Body of pancreas (tissue), 4 donors: ENCODE results near the gene ARHGAP26. TPM values are rescaled to one million over a fixed set of nuclear protein-coding genes. Genes with fewer than 3 reads are reported as not detected.
A peak's percentile ranks its signal among the peaks of the same experiment; 100 is the strongest.

ENCODE experiments used
- ATAC-seq: fragments of 150-250 bp; one replicate; pipeline ENCODE4 v1.9.1; 2016
- DNase-seq, 4 donors: peaks; one replicate each; pipeline ENCODE4 v3.0.0-alpha.2; 2019
- H3K27ac ChIP-seq, 4 donors: fragments of 200-600 bp; sonication (generic); 1 replicate in 3 of 4; 2 replicates in 1 of 4; pipeline versions ENCODE4 v1.5.1 to v1.6.1; 2016 to 2019; ENCODE audit warnings: mild to moderate bottlenecking in 1 of 4, mixed read lengths in 1 of 4, moderate library complexity in 1 of 4
- H3K27me3 ChIP-seq, 2 donors: fragments of 200-600 bp; sonication (generic); one replicate each; pipeline ENCODE4 v1.6.0; 2016; ENCODE audit warnings: mild to moderate bottlenecking in 1 of 2
- H3K36me3 ChIP-seq, 2 donors: fragments of 200-600 bp; sonication (generic); replicated peaks in 1 of 2; 2 replicates each; pipeline ENCODE4 v1.5.1; 2016; ENCODE audit warnings: low read depth in 2 of 2; ENCODE audit not compliant: insufficient read depth in 1 of 2
- H3K4me1 ChIP-seq: fragments of 200-600 bp; sonication (generic); one replicate; pipeline ENCODE4 v1.6.0; 2016
- H3K4me3 ChIP-seq, 2 donors: fragments of 200-600 bp; sonication (generic); 1 replicate in 1 of 2; 2 replicates in 1 of 2; pipeline ENCODE4 v1.5.1; 2016 to 2019
- H3K9me3 ChIP-seq, 3 donors: fragments of 200-600 bp; sonication (generic); 1 replicate in 2 of 3; 2 replicates in 1 of 3; pipeline ENCODE4 v1.5.1; 2016
- POLR2A ChIP-seq, 3 donors: fragments of 450-650 bp; IDR thresholded peaks; one replicate each; pipeline ENCODE4 v1.6.1; 2016; ENCODE audit warnings: antibody characterized with exemption in 3 of 3, mild to moderate bottlenecking in 2 of 3
- WGBS, 2 donors: methylation state at CpG; one replicate each; pipeline ENCODE4 v1.1.5; 2017; 5-methylcytosine and 5-hydroxymethylcytosine counted together
- intact Hi-C: fragments of 100-400 bp; cut with DNase I; formaldehyde crosslinking; loops from one replicate; pipeline ENCODE4 v1.15.1; 2023
- total RNA-seq, 2 donors: library from RNA; depleted of rRNA; stranded (reverse); fragments of >200 nt; gene quantifications; one replicate each; pipeline ENCODE4 v1.1.0, GENCODE V29; 2016
- TF ChIP-seq, protein P1 (sequence below), 7 experiments: fragments of 450-650 bp in 4 of 7; fragments of 200-600 bp in 3 of 7; sonication (generic) in 3 of 7; IDR thresholded peaks; one replicate each; pipeline ENCODE4 v1.5.1; 2016 to 2019; ENCODE audit warnings: antibody characterized with exemption in 7 of 7

Gene ARHGAP26
- total RNA-seq, 2 donors from 2014 or later: 12.5 to 14.2 TPM

DNA sequence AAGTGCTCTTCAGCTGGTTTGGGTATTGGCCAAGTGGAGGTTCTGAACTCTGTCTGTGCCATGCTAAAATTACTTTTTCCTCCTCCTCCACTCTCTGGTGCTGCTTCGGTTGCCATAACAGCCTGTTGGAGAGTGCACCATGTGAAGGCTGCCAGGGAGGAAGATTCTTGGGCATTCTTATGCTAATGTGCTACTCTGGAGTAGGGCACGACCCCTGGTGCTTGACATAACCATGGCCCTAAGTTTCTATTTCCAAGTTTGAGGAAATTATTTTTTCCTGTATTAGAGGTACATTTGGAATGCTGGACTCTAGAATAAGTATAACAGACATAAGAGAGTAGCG lies 111.6 kb downstream of the ARHGAP26 start:
- H3K4me3 ChIP-seq: no peak overlapping the region
- H3K4me1 ChIP-seq: peaks cover 9% of the 10 kb centered on the region
- no peaks in the 10 kb centered on the region for H3K27me3 ChIP-seq
- H3K9me3 ChIP-seq: no peaks in the 10 kb centered on the region
- ATAC-seq (no peak), DNase-seq (no peak)
- no peak overlapping the region for H3K27ac ChIP-seq
- intact Hi-C loops: no loop called here
- 75 to 78% methylated on average over 3 of the region's 3 CpGs for WGBS, 2 donors
- H3K36me3 ChIP-seq: no peaks in the 10 kb centered on the region
- no peak for TF ChIP-seq POLR2A (IDR thresholded peaks at IDR 0.05)
- TF ChIP-seq, protein P1, sequence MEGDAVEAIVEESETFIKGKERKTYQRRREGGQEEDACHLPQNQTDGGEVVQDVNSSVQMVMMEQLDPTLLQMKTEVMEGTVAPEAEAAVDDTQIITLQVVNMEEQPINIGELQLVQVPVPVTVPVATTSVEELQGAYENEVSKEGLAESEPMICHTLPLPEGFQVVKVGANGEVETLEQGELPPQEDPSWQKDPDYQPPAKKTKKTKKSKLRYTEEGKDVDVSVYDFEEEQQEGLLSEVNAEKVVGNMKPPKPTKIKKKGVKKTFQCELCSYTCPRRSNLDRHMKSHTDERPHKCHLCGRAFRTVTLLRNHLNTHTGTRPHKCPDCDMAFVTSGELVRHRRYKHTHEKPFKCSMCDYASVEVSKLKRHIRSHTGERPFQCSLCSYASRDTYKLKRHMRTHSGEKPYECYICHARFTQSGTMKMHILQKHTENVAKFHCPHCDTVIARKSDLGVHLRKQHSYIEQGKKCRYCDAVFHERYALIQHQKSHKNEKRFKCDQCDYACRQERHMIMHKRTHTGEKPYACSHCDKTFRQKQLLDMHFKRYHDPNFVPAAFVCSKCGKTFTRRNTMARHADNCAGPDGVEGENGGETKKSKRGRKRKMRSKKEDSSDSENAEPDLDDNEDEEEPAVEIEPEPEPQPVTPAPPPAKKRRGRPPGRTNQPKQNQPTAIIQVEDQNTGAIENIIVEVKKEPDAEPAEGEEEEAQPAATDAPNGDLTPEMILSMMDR (IDR thresholded peaks at IDR 0.05): no peak

DNA sequence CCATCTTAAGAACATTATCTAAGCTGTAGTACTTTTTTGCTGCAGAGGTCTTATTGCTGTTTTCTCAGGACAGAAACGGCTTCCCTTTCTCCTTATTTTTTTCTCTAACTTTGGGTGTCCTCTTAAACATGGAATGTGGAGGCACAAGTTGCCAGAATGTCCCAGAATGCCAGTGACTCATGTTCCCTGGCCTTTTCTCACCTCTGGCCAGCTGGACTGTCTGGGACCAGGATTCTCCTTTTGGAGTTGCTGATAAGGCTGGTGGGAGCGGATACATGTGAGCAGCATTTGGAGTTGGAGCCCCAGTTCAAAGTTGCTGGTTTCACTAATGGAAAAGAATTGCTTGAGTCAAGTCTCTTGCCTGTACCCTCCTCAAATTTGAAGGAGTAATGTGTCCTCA lies 112.8 kb downstream of the ARHGAP26 start:
- intact Hi-C loops: no loop called here
- ATAC-seq (no peak), DNase-seq (peak in 2 of 4 donors; percentile 32 to 46)

DNA sequence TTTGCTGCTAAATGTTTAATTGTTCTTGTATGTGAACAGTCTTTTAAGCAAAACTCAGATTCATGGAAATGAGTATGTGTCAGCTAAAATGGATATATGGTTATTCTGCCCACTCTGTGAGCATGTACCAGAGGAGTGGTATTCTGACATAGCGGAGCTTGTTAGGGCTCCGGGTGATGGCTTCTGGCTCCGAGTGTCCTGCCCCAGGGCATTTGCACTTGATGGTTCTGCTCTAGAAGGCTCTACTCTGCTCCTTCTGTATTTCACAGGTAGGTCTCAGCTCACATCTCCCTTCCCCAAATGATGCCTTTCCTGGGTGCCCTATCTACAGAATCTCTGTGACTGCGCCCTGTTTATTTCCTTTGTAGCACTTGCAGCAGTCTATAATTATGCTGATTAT lies 113.3 kb downstream of the ARHGAP26 start:
- Histone ChIP-seq H3K27ac (no peak overlapping the region), H3K4me3 (no peak overlapping the region), H3K36me3 (no peaks in the 10 kb centered on the region), H3K4me1 (peaks cover 7% of the 10 kb centered on the region), H3K9me3 (no peaks in the 10 kb centered on the region), H3K27me3 (no peaks in the 10 kb centered on the region)
- no peak for DNase-seq
- WGBS, 2 donors: 91 to 94% methylated on average over 4 of the region's 4 CpGs
- no peak for TF ChIP-seq POLR2A (IDR thresholded peaks at IDR 0.05)
- TF ChIP-seq, protein P1 (IDR thresholded peaks at IDR 0.05): no peak
- ATAC-seq: no peak
- intact Hi-C loops: no loop called here

More for the DNA sequence above, 112.8 kb downstream of the ARHGAP26 start:
- no peaks in the 10 kb centered on the region for H3K36me3 ChIP-seq
- no peaks in the 10 kb centered on the region for H3K27me3 ChIP-seq
- no peak for TF ChIP-seq POLR2A (IDR thresholded peaks at IDR 0.05)
- TF ChIP-seq, protein P1 (IDR thresholded peaks at IDR 0.05): no peak
- WGBS, 2 donors: 44 to 51% methylated on average over 2 of the region's 2 CpGs
- H3K9me3 ChIP-seq: no peaks in the 10 kb centered on the region
- H3K4me3 ChIP-seq: no peak overlapping the region
- no peak overlapping the region for H3K27ac ChIP-seq
- peaks cover 9% of the 10 kb centered on the region for H3K4me1 ChIP-seq

DNA sequence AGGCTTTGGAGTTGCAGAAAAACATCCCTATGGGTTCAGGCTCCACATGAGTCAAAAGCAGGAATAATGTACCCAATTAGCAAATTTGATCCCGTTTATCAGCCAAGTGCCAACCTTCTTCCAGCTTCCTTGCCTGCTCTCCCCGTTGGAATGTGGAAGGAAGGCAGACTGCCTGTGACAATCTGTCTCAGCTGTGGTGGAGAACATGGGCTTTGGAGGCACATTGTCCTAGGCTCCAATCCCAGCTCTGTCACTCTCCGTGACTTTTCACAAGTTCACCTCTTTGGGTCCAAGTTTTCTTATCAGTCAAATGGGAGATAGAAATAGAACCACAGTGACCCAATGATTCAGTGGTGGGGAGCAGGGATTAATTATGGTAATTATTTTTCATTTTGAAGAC lies 113.9 kb downstream of the ARHGAP26 start:
- H3K27ac ChIP-seq: no peak overlapping the region
- H3K9me3 ChIP-seq: no peaks in the 10 kb centered on the region
- H3K27me3 ChIP-seq: no peaks in the 10 kb centered on the region
- ATAC-seq (no peak), DNase-seq (no peak)
- H3K4me3 ChIP-seq: no peak overlapping the region
- H3K4me1 ChIP-seq: peaks cover 4% of the 10 kb centered on the region
- TF ChIP-seq, protein P1 (IDR thresholded peaks at IDR 0.05): no peak
- no peak for TF ChIP-seq POLR2A (IDR thresholded peaks at IDR 0.05)
- 52 to 61% methylated on average over 3 of the region's 3 CpGs for WGBS, 2 donors
- intact Hi-C loops: no loop called here
- no peaks in the 10 kb centered on the region for H3K36me3 ChIP-seq

DNA sequence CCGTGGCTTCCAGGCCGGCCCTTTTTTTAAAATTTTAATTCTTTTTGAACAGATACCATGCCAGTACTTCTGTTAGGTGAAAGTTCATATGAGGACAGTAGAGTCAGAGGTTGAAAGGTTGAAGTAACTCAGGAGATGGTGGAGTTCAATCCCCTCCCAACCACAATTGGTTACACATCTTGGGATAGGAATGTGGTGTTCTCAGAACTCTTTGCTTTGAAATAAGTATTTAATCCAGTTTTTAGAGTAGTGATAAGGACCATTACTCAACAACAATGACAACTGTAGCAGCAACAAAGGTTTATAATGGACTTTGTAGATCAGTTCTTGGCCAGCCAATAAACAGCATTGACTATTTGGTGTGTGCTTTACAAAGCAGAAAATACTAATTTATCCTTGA lies 116.0 kb downstream of the ARHGAP26 start:
- intact Hi-C loops: loop anchor here (5.0 kb wide), 1 partner anchor 169 kb away; no protein-coding TSS in a partner anchor
- no peak for ATAC-seq

More for the DNA sequence above, 116.0 kb downstream of the ARHGAP26 start:
- H3K27me3 ChIP-seq: no peaks in the 10 kb centered on the region
- DNase-seq: no peak
- no peaks in the 10 kb centered on the region for H3K36me3 ChIP-seq
- H3K9me3 ChIP-seq: no peaks in the 10 kb centered on the region
- TF ChIP-seq, protein P1 (IDR thresholded peaks at IDR 0.05): no peak
- 80 to 84% methylated on average over 2 of the region's 2 CpGs for WGBS, 2 donors
- H3K4me3 ChIP-seq: no peak overlapping the region
- no peaks in the 10 kb centered on the region for H3K4me1 ChIP-seq
- no peak overlapping the region for H3K27ac ChIP-seq
